ENCODE measurements around the gene FER.

FER gene

DNA sequence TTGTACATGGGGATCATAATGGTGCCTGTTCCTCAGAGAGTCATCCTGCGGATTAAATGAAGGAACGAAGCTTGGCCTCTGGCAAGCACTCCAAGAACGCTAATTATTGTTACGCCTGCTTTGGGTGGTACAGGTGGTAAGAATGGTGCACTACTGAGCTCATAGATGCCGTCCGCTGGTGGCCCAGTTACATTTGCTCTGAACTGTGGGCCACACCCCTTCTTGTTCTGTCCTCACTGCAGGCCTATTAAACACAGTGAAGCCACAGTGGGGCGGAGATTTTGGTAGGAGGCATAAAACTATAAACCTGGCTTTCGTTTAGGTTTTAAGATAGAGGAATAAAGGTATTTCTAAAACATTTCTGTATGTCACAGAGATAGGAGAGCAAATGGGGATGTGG lies 40.6 kb upstream of the FER start:
- H3K27ac ChIP-seq: no peak overlapping the region
- H3K27me3 ChIP-seq (ENCODE audit: control insufficient read depth, insufficient read depth, low read length): no peaks in the 10 kb centered on the region
- no peak overlapping the region for H2AFZ ChIP-seq
- no peak overlapping the region for H3K4me2 ChIP-seq (ENCODE audit: low read length)
- H3K79me2 ChIP-seq: no peaks in the 10 kb centered on the region
- H3K4me3 ChIP-seq (ENCODE audit: low read depth, low read length): no peak overlapping the region
- H3K36me3 ChIP-seq (ENCODE audit: control insufficient read depth, insufficient read depth, low read length): no peaks in the 10 kb centered on the region
- TF ChIP-seq, protein P1, sequence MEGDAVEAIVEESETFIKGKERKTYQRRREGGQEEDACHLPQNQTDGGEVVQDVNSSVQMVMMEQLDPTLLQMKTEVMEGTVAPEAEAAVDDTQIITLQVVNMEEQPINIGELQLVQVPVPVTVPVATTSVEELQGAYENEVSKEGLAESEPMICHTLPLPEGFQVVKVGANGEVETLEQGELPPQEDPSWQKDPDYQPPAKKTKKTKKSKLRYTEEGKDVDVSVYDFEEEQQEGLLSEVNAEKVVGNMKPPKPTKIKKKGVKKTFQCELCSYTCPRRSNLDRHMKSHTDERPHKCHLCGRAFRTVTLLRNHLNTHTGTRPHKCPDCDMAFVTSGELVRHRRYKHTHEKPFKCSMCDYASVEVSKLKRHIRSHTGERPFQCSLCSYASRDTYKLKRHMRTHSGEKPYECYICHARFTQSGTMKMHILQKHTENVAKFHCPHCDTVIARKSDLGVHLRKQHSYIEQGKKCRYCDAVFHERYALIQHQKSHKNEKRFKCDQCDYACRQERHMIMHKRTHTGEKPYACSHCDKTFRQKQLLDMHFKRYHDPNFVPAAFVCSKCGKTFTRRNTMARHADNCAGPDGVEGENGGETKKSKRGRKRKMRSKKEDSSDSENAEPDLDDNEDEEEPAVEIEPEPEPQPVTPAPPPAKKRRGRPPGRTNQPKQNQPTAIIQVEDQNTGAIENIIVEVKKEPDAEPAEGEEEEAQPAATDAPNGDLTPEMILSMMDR (IDR thresholded peaks at IDR 0.05): no peak
- no peaks in the 10 kb centered on the region for H3K9me3 ChIP-seq (ENCODE audit: control insufficient read depth, low read length)
- H3K4me1 ChIP-seq: no peaks in the 10 kb centered on the region
- H3K9ac ChIP-seq: no peak overlapping the region

DNA sequence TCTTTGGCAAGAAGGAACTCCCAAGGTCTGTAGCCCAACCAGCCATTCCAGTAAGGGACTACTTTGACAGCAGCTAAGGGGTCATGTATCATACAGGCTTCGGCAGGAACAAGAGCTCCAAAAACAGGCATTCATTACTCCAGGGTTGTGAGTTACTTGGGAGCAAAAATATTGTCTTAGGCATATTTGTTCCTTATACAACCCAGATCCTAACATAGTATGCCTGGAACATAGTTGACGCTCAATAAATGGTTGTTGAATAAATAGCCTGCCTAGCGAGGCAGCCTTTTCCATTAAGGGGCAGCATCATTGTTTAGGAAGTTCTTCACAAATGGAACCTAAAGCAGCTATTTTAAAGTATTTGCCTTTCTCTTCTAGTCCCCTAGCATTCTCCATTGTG lies 35.8 kb upstream of the FER start:
- no peaks in the 10 kb centered on the region for H3K9me3 ChIP-seq (ENCODE audit: control insufficient read depth, low read length)
- H3K36me3 ChIP-seq (ENCODE audit: control insufficient read depth, insufficient read depth, low read length): no peaks in the 10 kb centered on the region
- TF ChIP-seq, protein P1 (IDR thresholded peaks at IDR 0.05): no peak
- no peak overlapping the region for H3K27ac ChIP-seq
- no peak overlapping the region for H3K4me3 ChIP-seq (ENCODE audit: low read depth, low read length)
- H2AFZ ChIP-seq: no peak overlapping the region
- no peak overlapping the region for H3K9ac ChIP-seq
- H3K27me3 ChIP-seq (ENCODE audit: control insufficient read depth, insufficient read depth, low read length): no peaks in the 10 kb centered on the region
- H3K4me2 ChIP-seq (ENCODE audit: low read length): no peak overlapping the region
- no peaks in the 10 kb centered on the region for H3K4me1 ChIP-seq
- H3K79me2 ChIP-seq: no peaks in the 10 kb centered on the region

DNA sequence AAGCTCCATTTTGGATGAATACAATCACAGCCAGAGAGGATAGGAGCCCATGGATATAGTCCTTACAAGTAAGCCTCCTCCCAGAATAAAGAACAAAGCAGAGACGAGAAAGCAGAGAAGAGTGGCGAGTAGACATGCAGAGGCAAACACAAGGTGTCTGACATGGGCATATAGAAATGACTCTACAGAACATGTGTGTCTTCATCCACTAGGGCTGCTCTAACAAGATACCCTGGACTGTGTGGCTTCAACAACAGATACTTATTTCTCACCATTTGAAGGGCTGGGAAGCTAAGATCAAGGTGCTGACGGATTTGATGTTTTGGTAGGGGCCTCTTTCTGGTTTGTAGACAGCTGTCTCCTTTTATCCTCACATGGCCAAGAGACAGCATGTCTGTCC lies 32.3 kb upstream of the FER start:
- H3K4me3 ChIP-seq (ENCODE audit: low read depth, low read length): no peak overlapping the region
- no peak overlapping the region for H3K4me2 ChIP-seq (ENCODE audit: low read length)
- H3K27me3 ChIP-seq (ENCODE audit: control insufficient read depth, insufficient read depth, low read length): no peaks in the 10 kb centered on the region
- no peaks in the 10 kb centered on the region for H3K79me2 ChIP-seq
- H3K9ac ChIP-seq: no peak overlapping the region
- H3K27ac ChIP-seq: no peak overlapping the region
- no peaks in the 10 kb centered on the region for H3K4me1 ChIP-seq
- no peaks in the 10 kb centered on the region for H3K9me3 ChIP-seq (ENCODE audit: control insufficient read depth, low read length)
- no peaks in the 10 kb centered on the region for H3K36me3 ChIP-seq (ENCODE audit: control insufficient read depth, insufficient read depth, low read length)
- TF ChIP-seq, protein P1 (IDR thresholded peaks at IDR 0.05): no peak
- no peak overlapping the region for H2AFZ ChIP-seq

DNA sequence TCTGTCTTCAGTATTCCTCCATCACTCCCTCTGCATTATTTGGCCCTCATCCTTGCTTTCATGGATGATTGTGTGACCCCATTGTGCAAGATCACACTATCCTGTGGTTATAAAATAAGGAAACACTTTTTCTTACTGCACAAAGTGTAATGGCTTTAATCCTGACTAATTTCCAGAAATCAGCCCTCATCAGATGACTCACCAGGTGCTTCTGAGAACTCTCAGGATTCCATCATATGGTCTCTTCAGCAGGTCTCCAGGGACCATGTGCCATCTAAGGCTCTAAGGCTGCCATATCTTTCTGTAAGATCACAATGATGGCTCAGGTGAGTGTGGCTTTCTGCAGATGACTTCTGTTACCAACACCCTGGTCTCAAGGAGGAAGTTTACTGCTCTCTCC lies 27.3 kb upstream of the FER start:
- TF ChIP-seq, protein P1 (IDR thresholded peaks at IDR 0.05): no peak
- Histone ChIP-seq H3K9me3 (ENCODE audit: control insufficient read depth, low read length) (no peaks in the 10 kb centered on the region), H3K4me3 (ENCODE audit: low read depth, low read length) (no peak overlapping the region), H3K27ac (no peak overlapping the region), H3K4me2 (ENCODE audit: low read length) (no peak overlapping the region), H3K36me3 (ENCODE audit: control insufficient read depth, insufficient read depth, low read length) (no peaks in the 10 kb centered on the region), H3K27me3 (ENCODE audit: control insufficient read depth, insufficient read depth, low read length) (no peaks in the 10 kb centered on the region), H3K9ac (no peak overlapping the region), H3K79me2 (no peaks in the 10 kb centered on the region), H3K4me1 (no peaks in the 10 kb centered on the region), H2AFZ (peak overlapping the region; percentile 29)

DNA sequence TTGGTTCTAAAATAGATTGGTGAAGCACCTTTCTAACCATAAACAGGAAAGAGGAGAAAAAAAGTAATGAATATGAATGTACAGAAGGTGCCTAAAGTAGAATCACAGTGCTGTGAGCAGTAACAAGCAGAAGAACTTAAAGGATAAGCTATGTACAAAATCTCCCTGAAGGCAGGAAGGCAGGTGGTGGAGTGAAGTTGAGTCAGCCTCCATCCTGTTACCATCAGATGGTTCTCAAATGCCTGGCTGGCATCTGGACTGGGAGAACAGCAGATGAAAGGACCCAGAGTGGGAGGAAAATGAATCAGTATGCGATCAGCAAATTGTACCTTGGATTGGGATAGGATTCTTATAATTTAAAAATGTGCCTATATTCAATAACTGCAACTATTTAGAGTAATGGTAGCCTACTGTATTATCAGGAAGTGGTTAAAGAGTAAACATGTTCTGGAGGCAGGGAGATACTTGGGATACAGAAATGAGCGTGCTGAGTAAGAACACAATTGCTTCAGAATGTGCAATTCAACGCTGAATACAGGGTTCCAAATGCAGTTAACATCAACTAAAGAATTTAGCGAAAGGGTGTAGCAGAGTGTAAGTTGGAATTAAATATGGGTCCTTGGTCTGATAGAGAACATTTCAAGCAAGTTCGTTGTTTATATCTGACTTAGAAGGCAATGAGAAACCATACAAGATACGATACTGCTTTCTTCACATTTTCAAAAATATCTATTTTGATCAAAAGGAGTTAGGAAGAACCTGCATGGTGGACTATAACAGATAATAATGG lies 21.1 kb upstream of the FER start:
- H3K27ac ChIP-seq: peak overlapping the region; percentile 91
- TF ChIP-seq, protein P1 (IDR thresholded peaks at IDR 0.05): no peak

More for the DNA sequence above, 21.1 kb upstream of the FER start:
- Histone ChIP-seq H3K4me3 (ENCODE audit: low read depth, low read length) (peak overlapping the region; percentile 81), H3K36me3 (ENCODE audit: control insufficient read depth, insufficient read depth, low read length) (no peaks in the 10 kb centered on the region), H3K9me3 (ENCODE audit: control insufficient read depth, low read length) (no peaks in the 10 kb centered on the region), H3K9ac (no peak overlapping the region), H3K79me2 (no peaks in the 10 kb centered on the region), H3K4me2 (ENCODE audit: low read length) (peak overlapping the region; percentile 60), H3K4me1 (peaks cover 12% of the 10 kb centered on the region), H2AFZ (peak overlapping the region; percentile 83), H3K27me3 (ENCODE audit: control insufficient read depth, insufficient read depth, low read length) (no peaks in the 10 kb centered on the region)

Data from parathyroid adenoma (tissue), 2 donors.